ENCODE results near the gene ARF1.

The ARF1 gene

DNA sequence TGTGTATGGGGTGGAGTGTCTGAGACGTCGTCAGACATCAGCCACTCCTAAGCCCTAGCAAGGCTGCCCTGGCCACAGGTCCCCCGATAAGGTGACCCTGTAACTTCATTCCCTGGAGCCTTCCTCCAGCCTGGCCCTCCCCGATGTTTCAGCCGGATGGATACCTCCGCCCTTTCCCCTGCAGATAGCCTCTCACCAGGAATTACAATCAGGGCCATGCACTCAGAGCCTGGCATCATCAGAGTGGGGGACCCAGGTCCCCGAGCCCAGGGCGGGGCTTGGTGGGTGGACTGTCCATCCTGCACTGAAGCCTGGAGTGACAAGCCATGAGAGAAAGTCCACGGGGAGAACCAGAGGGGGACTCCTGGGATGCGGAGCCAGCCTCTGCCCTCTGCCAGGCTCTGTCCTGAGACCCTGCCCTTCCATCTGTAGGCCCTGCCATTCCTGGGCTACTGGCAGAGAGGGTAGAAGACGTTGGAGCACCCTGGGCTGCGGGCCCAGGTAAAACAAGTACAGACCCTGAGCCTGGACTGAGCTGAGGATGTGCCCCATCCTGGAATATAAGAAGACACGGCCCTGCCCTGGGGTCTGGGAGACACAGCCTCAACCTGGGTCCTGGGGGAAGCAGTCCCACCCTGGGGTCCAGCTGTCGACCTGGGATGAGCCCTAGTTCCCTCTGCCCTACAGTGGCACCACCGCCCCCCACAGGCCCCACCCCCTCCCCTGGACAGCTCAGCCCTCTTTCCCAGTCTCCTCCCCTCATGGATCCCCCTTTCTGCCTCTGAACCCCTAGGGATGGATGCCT is 16.8 kb upstream of the ARF1 start:
- Histone ChIP-seq H3K79me2 (ENCODE audit: insufficient read depth, low read length) (no peaks in the 10 kb centered on the region), H3K4me3 (ENCODE audit: insufficient read depth, low read length, poor library complexity, severe bottlenecking) (no peak overlapping the region), H2AFZ (ENCODE audit: low read depth, low read length, severe bottlenecking) (no peak overlapping the region), H3K9ac (ENCODE audit: low read length) (no peak overlapping the region), H3F3A (ENCODE audit: insufficient read depth) (no peaks in the 10 kb centered on the region), H3K9me2 (replicated peaks; ENCODE audit: insufficient read depth, low read length) (no peaks in the 10 kb centered on the region), H3K27ac (ENCODE audit: low read depth, low read length) (no peak overlapping the region), H3K27me3 (ENCODE audit: low read length) (no peaks in the 10 kb centered on the region), H3K36me3 (ENCODE audit: low read length) (no peaks in the 10 kb centered on the region), H3K9me3 (ENCODE audit: insufficient read depth, low read length) (no peaks in the 10 kb centered on the region), H4K20me1 (ENCODE audit: low read depth, low read length) (no peaks in the 10 kb centered on the region), H3K4me2 (ENCODE audit: low read depth, low read length, poor library complexity, severe bottlenecking) (no peak overlapping the region)
- no peak for TF ChIP-seq EZH2phosphoT487 (conservative IDR thresholded peaks at IDR 0.05; ENCODE audit: low read length)
- TF ChIP-seq, protein P1, sequence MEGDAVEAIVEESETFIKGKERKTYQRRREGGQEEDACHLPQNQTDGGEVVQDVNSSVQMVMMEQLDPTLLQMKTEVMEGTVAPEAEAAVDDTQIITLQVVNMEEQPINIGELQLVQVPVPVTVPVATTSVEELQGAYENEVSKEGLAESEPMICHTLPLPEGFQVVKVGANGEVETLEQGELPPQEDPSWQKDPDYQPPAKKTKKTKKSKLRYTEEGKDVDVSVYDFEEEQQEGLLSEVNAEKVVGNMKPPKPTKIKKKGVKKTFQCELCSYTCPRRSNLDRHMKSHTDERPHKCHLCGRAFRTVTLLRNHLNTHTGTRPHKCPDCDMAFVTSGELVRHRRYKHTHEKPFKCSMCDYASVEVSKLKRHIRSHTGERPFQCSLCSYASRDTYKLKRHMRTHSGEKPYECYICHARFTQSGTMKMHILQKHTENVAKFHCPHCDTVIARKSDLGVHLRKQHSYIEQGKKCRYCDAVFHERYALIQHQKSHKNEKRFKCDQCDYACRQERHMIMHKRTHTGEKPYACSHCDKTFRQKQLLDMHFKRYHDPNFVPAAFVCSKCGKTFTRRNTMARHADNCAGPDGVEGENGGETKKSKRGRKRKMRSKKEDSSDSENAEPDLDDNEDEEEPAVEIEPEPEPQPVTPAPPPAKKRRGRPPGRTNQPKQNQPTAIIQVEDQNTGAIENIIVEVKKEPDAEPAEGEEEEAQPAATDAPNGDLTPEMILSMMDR (IDR thresholded peaks at IDR 0.05; ENCODE audit: insufficient read depth, low read length, poor library complexity, severe bottlenecking), result no peak

DNA sequence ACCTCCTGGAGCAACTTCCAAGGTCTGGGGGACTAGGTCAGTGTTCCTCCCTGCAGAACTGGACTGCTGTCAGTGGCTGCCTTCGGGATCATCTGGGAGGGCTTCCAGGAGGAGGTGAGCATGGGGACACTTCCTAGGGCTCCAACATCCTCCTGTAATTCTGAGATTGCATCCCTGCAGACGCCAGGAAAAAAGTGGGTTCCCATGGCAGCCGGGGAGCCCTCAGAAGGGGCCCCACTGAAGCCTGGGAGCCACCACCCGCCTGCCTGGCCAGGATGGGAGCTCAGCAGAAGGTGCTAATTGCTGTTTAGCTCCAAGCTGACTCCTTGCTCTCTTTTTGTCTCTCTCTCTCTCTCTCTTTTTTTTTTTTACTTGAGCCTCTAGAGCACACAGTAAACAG is 16.1 kb upstream of the ARF1 start:
- Histone ChIP-seq H3F3A (ENCODE audit: insufficient read depth) (no peaks in the 10 kb centered on the region), H3K9me2 (replicated peaks; ENCODE audit: insufficient read depth, low read length) (no peaks in the 10 kb centered on the region), H3K27ac (ENCODE audit: low read depth, low read length) (no peak overlapping the region), H3K4me2 (ENCODE audit: low read depth, low read length, poor library complexity, severe bottlenecking) (no peak overlapping the region), H2AFZ (ENCODE audit: low read depth, low read length, severe bottlenecking) (no peak overlapping the region), H3K9ac (ENCODE audit: low read length) (no peak overlapping the region), H3K9me3 (ENCODE audit: insufficient read depth, low read length) (no peaks in the 10 kb centered on the region), H3K36me3 (ENCODE audit: low read length) (no peaks in the 10 kb centered on the region), H3K27me3 (ENCODE audit: low read length) (no peaks in the 10 kb centered on the region), H4K20me1 (ENCODE audit: low read depth, low read length) (no peaks in the 10 kb centered on the region), H3K79me2 (ENCODE audit: insufficient read depth, low read length) (no peaks in the 10 kb centered on the region), H3K4me3 (ENCODE audit: insufficient read depth, low read length, poor library complexity, severe bottlenecking) (no peak overlapping the region)
- TF ChIP-seq, protein P1 (IDR thresholded peaks at IDR 0.05; ENCODE audit: insufficient read depth, low read length, poor library complexity, severe bottlenecking), result no peak
- no peak for TF ChIP-seq EZH2phosphoT487 (conservative IDR thresholded peaks at IDR 0.05; ENCODE audit: low read length)

- H3K9ac ChIP-seq (ENCODE audit: low read length), result no peak overlapping the region
- H3K27ac ChIP-seq (ENCODE audit: low read depth, low read length), result no peak overlapping the region
- no peak overlapping the region for H3K4me2 ChIP-seq (ENCODE audit: low read depth, low read length, poor library complexity, severe bottlenecking)
- no peak overlapping the region for H2AFZ ChIP-seq (ENCODE audit: low read depth, low read length, severe bottlenecking)
- no peak overlapping the region for H3K4me3 ChIP-seq (ENCODE audit: insufficient read depth, low read length, poor library complexity, severe bottlenecking)
- no peaks in the 10 kb centered on the region for H3K36me3 ChIP-seq (ENCODE audit: low read length)
- no peaks in the 10 kb centered on the region for H3K79me2 ChIP-seq (ENCODE audit: insufficient read depth, low read length)
- no peaks in the 10 kb centered on the region for H3K9me3 ChIP-seq (ENCODE audit: insufficient read depth, low read length)
- no peaks in the 10 kb centered on the region for H4K20me1 ChIP-seq (ENCODE audit: low read depth, low read length)
- H3K27me3 ChIP-seq (ENCODE audit: low read length), result no peaks in the 10 kb centered on the region
- no peaks in the 10 kb centered on the region for H3F3A ChIP-seq (ENCODE audit: insufficient read depth)
- H3K9me2 ChIP-seq (replicated peaks; ENCODE audit: insufficient read depth, low read length), result no peaks in the 10 kb centered on the region
- TF ChIP-seq, protein P1 (IDR thresholded peaks at IDR 0.05; ENCODE audit: insufficient read depth, low read length, poor library complexity, severe bottlenecking), result no peak
- no peak for TF ChIP-seq EZH2phosphoT487 (conservative IDR thresholded peaks at IDR 0.05; ENCODE audit: low read length)
Measured at GRCh38 chr1:228066891-228067654, 15.4 kb upstream of the ARF1 start.

Measured in SU-DHL-6 (cell line).